CD4-positive, alpha-beta T cell (primary cell): Measurements from ENCODE around the gene SIN3B. TPM values are rescaled to one million over a fixed set of nuclear protein-coding genes. Genes with fewer than 3 reads are reported as not detected.

ENCODE experiments used
- ATAC-seq: fragments of 200-7000 bp; cut with Tn5 transposase; one replicate; pipeline ENCODE4 v1.10.0; 2022; ENCODE audit warnings: mild to moderate bottlenecking; ENCODE audit not compliant: poor library complexity
- CTCF ChIA-PET: fragments of 350-600 bp; sonication (Branson Sonifier 250); formaldehyde crosslinking; loops from one replicate; lab custom pipeline; 2021; ENCODE audit warnings: antibody characterized with exemption, inconsistent platforms; lab: Charles Lee
- POLR2A ChIA-PET: fragments of 350-600 bp; sonication (Branson Sonifier 250); formaldehyde crosslinking; loops from one replicate; lab custom pipeline; 2021; ENCODE audit warnings: antibody characterized with exemption, inconsistent platforms; lab: Charles Lee
- DNase-seq, 14 experiments: peaks; one replicate each; pipeline ENCODE4 v3.0.0-alpha.2; 2013 to 2020; ENCODE audit warnings: mixed read lengths in 2 of 14
- H3K27ac ChIP-seq, 2 donors: one replicate each; pipeline versions ENCODE4 v1.5.1 to v1.7.0; 2013; ENCODE audit warnings: low read length in 2 of 2, low read depth in 1 of 2, mild to moderate bottlenecking in 1 of 2
- H3K27me3 ChIP-seq, 2 experiments: 1 replicate in 1 of 2; 2 replicates in 1 of 2; pipeline versions ENCODE4 v1.6.1 to v1.7.0; 2013; ENCODE audit warnings: low read length in 2 of 2, control low read depth in 1 of 2, mild to moderate bottlenecking in 1 of 2, moderate library complexity in 1 of 2; ENCODE audit not compliant: insufficient read depth in 2 of 2, control insufficient read depth in 1 of 2
- H3K36me3 ChIP-seq: one replicate; pipeline ENCODE4 v1.6.1; 2013; ENCODE audit warnings: low read length, control low read depth; ENCODE audit not compliant: insufficient read depth
- H3K4me1 ChIP-seq: one replicate; pipeline ENCODE4 v1.6.1; 2013; ENCODE audit warnings: low read length, control low read depth; ENCODE audit not compliant: insufficient read depth
- H3K4me3 ChIP-seq: one replicate; pipeline ENCODE4 v1.5.1; 2013; ENCODE audit warnings: mild to moderate bottlenecking, low read length, moderate library complexity
- H3K9me3 ChIP-seq, 2 experiments: 1 replicate in 1 of 2; 2 replicates in 1 of 2; pipeline versions ENCODE4 v1.6.1 to v1.7.0; 2013; ENCODE audit warnings: low read length in 2 of 2, mild to moderate bottlenecking in 2 of 2, control low read depth in 1 of 2, moderate library complexity in 1 of 2; ENCODE audit not compliant: control insufficient read depth in 1 of 2, insufficient read depth in 1 of 2
- H3K27ac Mint-ChIP-seq: one replicate; pipeline ENCODE4 v1.8.0; 2020; ENCODE audit warnings: mixed read lengths
- H3K27me3 Mint-ChIP-seq: one replicate; pipeline ENCODE4 v1.8.0; 2021; ENCODE audit warnings: mixed read lengths
- H3K36me3 Mint-ChIP-seq: one replicate; pipeline ENCODE4 v1.8.0; 2021; ENCODE audit warnings: low read depth, mixed read lengths
- H3K4me1 Mint-ChIP-seq: one replicate; pipeline ENCODE4 v1.8.0; 2021; ENCODE audit warnings: low read depth, mixed read lengths
- H3K4me3 Mint-ChIP-seq: one replicate; pipeline ENCODE4 v1.8.0; 2020; ENCODE audit warnings: mild to moderate bottlenecking, mixed read lengths
- H3K9me3 Mint-ChIP-seq: one replicate; pipeline ENCODE4 v1.8.0; 2020; ENCODE audit warnings: mixed read lengths
- CTCF ChIP-seq: fragments of 200-600 bp; IDR thresholded peaks from one replicate; pipeline ENCODE4 v1.8.0; 2022; ENCODE audit warnings: antibody characterized with exemption, mild to moderate bottlenecking
- intact Hi-C, 2 experiments: fragments of 100-400 bp; cut with DNase I in 1 of 2; cut with micrococcal nuclease in 1 of 2; formaldehyde crosslinking; loops; one replicate each; pipeline versions ENCODE4 v1.15.1 to v1.9.0; 2023 to 2025; cut with DNase I, micrococcal nuclease
- total RNA-seq, 174 experiments: library from RNA in 2 of 174; stranded (reverse) in 2 of 174; gene quantifications; one replicate each; pipeline ENCODE4 v1.2.3 and lab custom pipeline; 2021 to 2026

Gene SIN3B
- total RNA-seq, 2 experiments from 2014 or later = 52.4 to 53.7 TPM

- intact Hi-C loops = no loop called here
- no peak for DNase-seq
- no peak overlapping the region for H3K4me3 ChIP-seq
- Mint-ChIP-seq H3K27ac (no peak overlapping the region), H3K36me3 (peaks cover 76% of the 10 kb centered on the region), H3K4me3 (no peak overlapping the region), H3K4me1 (peaks cover 14% of the 10 kb centered on the region), H3K9me3 (peaks cover 10% of the 10 kb centered on the region), H3K27me3 (peaks cover 4% of the 10 kb centered on the region)
- H3K27me3 ChIP-seq = no peaks in the 10 kb centered on the region
- CTCF ChIA-PET = no interaction called here
- H3K9me3 ChIP-seq = peaks cover 25 to 52% of the 10 kb centered on the region in 2 experiments
- no peaks in the 10 kb centered on the region for H3K4me1 ChIP-seq
- ATAC-seq = no peak
- H3K36me3 ChIP-seq = peaks cover 43% of the 10 kb centered on the region
- H3K27ac ChIP-seq = no peak overlapping the region
- POLR2A ChIA-PET = no interaction called here
- no peak for TF ChIP-seq CTCF
These were observed 49.2 kb downstream of the SIN3B start for GRCh38 chr19:16878181-16878965.

DNA sequence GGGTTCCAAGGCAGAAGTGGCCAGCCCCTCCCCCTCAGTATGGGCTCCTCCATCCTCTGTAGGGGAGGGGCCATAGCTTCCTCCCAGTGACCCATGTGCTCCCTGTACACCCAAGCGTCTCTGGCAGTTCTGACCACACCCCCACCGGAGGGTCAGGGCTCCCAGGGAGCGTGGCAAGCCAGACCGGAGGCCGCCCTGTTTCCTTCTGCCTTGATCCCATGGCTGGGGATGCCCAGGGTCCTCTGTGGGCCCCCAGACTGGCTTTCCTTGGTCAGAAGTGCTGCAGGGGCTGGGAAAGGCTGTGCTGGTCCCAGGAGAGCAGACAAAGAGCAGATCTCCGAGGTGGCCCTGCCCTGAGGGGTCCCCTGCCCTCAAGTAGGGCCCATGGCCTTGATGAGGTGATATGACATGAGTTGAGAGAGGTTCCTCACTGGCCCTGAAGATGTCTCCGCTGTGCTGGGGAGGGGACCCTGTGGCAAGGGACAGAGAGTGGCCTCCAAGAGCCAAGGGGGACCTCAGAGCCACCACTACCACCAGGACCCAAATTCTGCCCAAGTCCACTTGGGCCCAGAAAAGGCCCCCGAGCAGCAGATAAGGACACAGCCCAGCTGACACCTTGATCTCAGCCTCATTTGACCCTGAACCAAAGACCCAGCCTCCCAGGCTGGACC lies 51.8 kb downstream of the SIN3B start:
- H3K27ac Mint-ChIP-seq = no peak overlapping the region
- no peak overlapping the region for H3K4me3 ChIP-seq

DNA sequence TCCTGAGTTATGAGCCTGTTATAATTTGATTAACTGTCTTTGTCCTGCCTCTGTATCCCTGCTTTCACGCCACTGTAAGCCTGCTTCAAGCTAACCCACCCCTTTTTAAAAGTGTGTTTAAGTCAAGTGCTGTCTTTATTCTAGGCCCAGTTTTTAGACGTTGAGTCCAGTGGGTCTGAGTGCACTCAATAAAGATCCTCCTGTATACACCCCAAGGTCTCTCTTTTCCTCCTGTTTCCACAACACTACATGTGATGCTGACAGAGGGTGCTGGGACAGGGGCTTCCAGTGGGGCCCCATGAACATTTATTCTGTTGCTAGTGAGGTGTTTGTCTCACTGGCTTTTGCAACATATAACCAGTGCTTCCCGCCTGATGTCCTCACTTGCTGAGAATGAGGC lies 52.9 kb downstream of the SIN3B start:
- ATAC-seq (no peak), DNase-seq (no peak)
- no peak for TF ChIP-seq CTCF
- H3K36me3 ChIP-seq = peaks cover 30% of the 10 kb centered on the region
- H3K4me3 ChIP-seq = no peak overlapping the region
- peaks cover 27 to 69% of the 10 kb centered on the region in 2 experiments for H3K9me3 ChIP-seq
- H3K4me1 ChIP-seq = no peaks in the 10 kb centered on the region
- H3K4me3 Mint-ChIP-seq = no peak overlapping the region
- CTCF ChIA-PET = no interaction called here
- POLR2A ChIA-PET = no interaction called here
- no peak overlapping the region for H3K27ac ChIP-seq
- H3K4me1 Mint-ChIP-seq = no peaks in the 10 kb centered on the region
- intact Hi-C loops = no loop called here
- H3K27me3 ChIP-seq = no peaks in the 10 kb centered on the region
- H3K27me3 Mint-ChIP-seq = peaks cover 4% of the 10 kb centered on the region
- peaks cover 49% of the 10 kb centered on the region for H3K36me3 Mint-ChIP-seq
- H3K27ac Mint-ChIP-seq = no peak overlapping the region
- peaks cover 10% of the 10 kb centered on the region for H3K9me3 Mint-ChIP-seq

More for the DNA sequence above, 51.8 kb downstream of the SIN3B start:
- H3K9me3 ChIP-seq = peaks cover 27 to 69% of the 10 kb centered on the region in 2 experiments
- no peaks in the 10 kb centered on the region for H3K4me1 Mint-ChIP-seq
- peaks cover 4% of the 10 kb centered on the region for H3K27me3 Mint-ChIP-seq
- H3K36me3 ChIP-seq = peaks cover 41% of the 10 kb centered on the region
- no peak overlapping the region for H3K27ac ChIP-seq
- DNase-seq (no peak), ATAC-seq (no peak)
- peaks cover 10% of the 10 kb centered on the region for H3K9me3 Mint-ChIP-seq
- CTCF ChIA-PET = no interaction called here
- intact Hi-C loops = no loop called here
- H3K27me3 ChIP-seq = no peaks in the 10 kb centered on the region
- no peak for TF ChIP-seq CTCF
- peaks cover 58% of the 10 kb centered on the region for H3K36me3 Mint-ChIP-seq
- POLR2A ChIA-PET = no interaction called here
- H3K4me3 Mint-ChIP-seq = no peak overlapping the region
- no peaks in the 10 kb centered on the region for H3K4me1 ChIP-seq
